ENCODE measurements around the gene ARV1.

ARV1 gene

GRCh38 chr1:231011963-231012362 lies 33.1 kb downstream of the ARV1 start:
- H3K4me3 ChIP-seq (ENCODE audit: low read depth, low read length) = no peak overlapping the region
- no peaks in the 10 kb centered on the region for H3K9me3 ChIP-seq (ENCODE audit: control insufficient read depth, low read length)
- no peak overlapping the region for H3K9ac ChIP-seq
- H3K27me3 ChIP-seq (ENCODE audit: control insufficient read depth, insufficient read depth, low read length) = no peaks in the 10 kb centered on the region
- no peaks in the 10 kb centered on the region for H3K4me1 ChIP-seq
- TF ChIP-seq CTCF (IDR thresholded peaks at IDR 0.05) = no peak
- H2AFZ ChIP-seq = no peak overlapping the region
- no peak overlapping the region for H3K4me2 ChIP-seq (ENCODE audit: low read length)
- H3K36me3 ChIP-seq (ENCODE audit: control insufficient read depth, insufficient read depth, low read length) = no peaks in the 10 kb centered on the region
- H3K79me2 ChIP-seq = no peaks in the 10 kb centered on the region
- H3K27ac ChIP-seq = no peak overlapping the region

GRCh38 chr1:231013391-231014015 lies 34.6 kb downstream of the ARV1 start:
- Histone ChIP-seq H3K4me2 (ENCODE audit: low read length) (no peak overlapping the region), H2AFZ (no peak overlapping the region), H3K9me3 (ENCODE audit: control insufficient read depth, low read length) (no peaks in the 10 kb centered on the region), H3K9ac (no peak overlapping the region), H3K79me2 (no peaks in the 10 kb centered on the region), H3K27me3 (ENCODE audit: control insufficient read depth, insufficient read depth, low read length) (no peaks in the 10 kb centered on the region), H3K36me3 (ENCODE audit: control insufficient read depth, insufficient read depth, low read length) (no peaks in the 10 kb centered on the region), H3K27ac (no peak overlapping the region), H3K4me1 (no peaks in the 10 kb centered on the region), H3K4me3 (ENCODE audit: low read depth, low read length) (no peak overlapping the region)
- no peak for TF ChIP-seq CTCF (IDR thresholded peaks at IDR 0.05)

GRCh38 chr1:231016234-231016633 lies 37.3 kb downstream of the ARV1 start:
- H3K27me3 ChIP-seq (ENCODE audit: control insufficient read depth, insufficient read depth, low read length) = no peaks in the 10 kb centered on the region
- no peak for TF ChIP-seq CTCF (IDR thresholded peaks at IDR 0.05)
- H3K4me1 ChIP-seq = no peaks in the 10 kb centered on the region
- no peaks in the 10 kb centered on the region for H3K79me2 ChIP-seq
- H2AFZ ChIP-seq = no peak overlapping the region
- H3K27ac ChIP-seq = no peak overlapping the region
- no peak overlapping the region for H3K4me3 ChIP-seq (ENCODE audit: low read depth, low read length)
- no peak overlapping the region for H3K9ac ChIP-seq
- H3K4me2 ChIP-seq (ENCODE audit: low read length) = no peak overlapping the region
- H3K36me3 ChIP-seq (ENCODE audit: control insufficient read depth, insufficient read depth, low read length) = no peaks in the 10 kb centered on the region
- no peaks in the 10 kb centered on the region for H3K9me3 ChIP-seq (ENCODE audit: control insufficient read depth, low read length)

GRCh38 chr1:231016966-231017365 lies 38.1 kb downstream of the ARV1 start:
- Histone ChIP-seq H3K79me2 (no peaks in the 10 kb centered on the region), H3K4me3 (ENCODE audit: low read depth, low read length) (no peak overlapping the region), H3K27me3 (ENCODE audit: control insufficient read depth, insufficient read depth, low read length) (no peaks in the 10 kb centered on the region), H3K9ac (no peak overlapping the region), H2AFZ (no peak overlapping the region), H3K36me3 (ENCODE audit: control insufficient read depth, insufficient read depth, low read length) (no peaks in the 10 kb centered on the region), H3K4me1 (no peaks in the 10 kb centered on the region), H3K9me3 (ENCODE audit: control insufficient read depth, low read length) (no peaks in the 10 kb centered on the region), H3K4me2 (ENCODE audit: low read length) (no peak overlapping the region), H3K27ac (no peak overlapping the region)
- no peak for TF ChIP-seq CTCF (IDR thresholded peaks at IDR 0.05)

GRCh38 chr1:231019711-231020110 lies 40.8 kb downstream of the ARV1 start:
- Histone ChIP-seq H3K9ac (no peak overlapping the region), H3K27me3 (ENCODE audit: control insufficient read depth, insufficient read depth, low read length) (no peaks in the 10 kb centered on the region), H3K4me1 (no peaks in the 10 kb centered on the region), H3K79me2 (no peaks in the 10 kb centered on the region), H3K36me3 (ENCODE audit: control insufficient read depth, insufficient read depth, low read length) (no peaks in the 10 kb centered on the region), H3K9me3 (ENCODE audit: control insufficient read depth, low read length) (no peaks in the 10 kb centered on the region), H3K4me2 (ENCODE audit: low read length) (no peak overlapping the region), H3K4me3 (ENCODE audit: low read depth, low read length) (no peak overlapping the region), H3K27ac (no peak overlapping the region), H2AFZ (no peak overlapping the region)
- TF ChIP-seq CTCF (IDR thresholded peaks at IDR 0.05) = no peak

Measured in parathyroid adenoma (tissue), 2 donors.